ENCODE measurements around the gene TP73.
"Not testable (repeated sequence)": the region's sequence is repeated elsewhere in the genome, so short reads cannot be mapped to it uniquely, and the experiment has no call there.

TP73 gene

DNA sequence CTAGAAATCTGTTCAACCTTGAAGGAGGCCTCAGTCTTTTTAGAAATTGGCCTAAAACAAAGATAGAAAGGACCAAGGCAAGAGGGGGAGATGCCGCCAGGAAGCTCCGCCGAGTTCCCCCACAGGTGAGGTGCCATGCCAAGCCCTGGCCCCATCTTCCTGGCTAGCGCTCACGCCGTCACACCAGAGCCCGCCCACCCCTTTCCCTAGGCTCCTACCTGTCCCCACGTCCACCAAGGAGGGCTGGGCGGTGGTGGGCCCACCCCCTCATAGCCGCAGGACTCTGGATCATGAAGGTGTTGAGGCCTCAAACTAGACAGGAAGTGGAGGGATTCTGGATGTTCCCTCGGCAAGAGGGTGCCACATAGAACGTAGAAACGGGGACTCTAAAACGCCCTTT is 84.4 kb downstream of the TP73 start:
- FAIRE-seq: no peak
- no peak for DNase-seq (ENCODE audit: insufficient read length, low spot score)

DNA sequence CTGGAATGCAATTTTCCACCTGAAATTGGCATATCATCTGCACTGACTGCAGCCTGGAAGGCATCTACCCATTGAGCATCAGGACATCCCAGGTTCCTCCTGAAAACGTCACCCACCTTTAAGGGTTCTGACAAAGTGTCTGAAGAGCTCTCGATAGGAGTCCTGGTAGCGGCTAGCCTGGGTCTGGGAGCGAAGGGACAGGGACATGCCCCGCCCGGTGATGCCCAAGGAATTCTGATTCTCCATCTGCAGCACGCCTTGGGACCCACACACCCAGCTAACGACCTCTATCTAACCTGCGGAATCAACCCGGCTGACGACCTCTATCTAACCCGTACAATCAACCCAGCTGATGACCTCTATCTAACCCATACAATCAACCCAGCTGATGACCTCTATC is 86.6 kb downstream of the TP73 start:
- DNase-seq (ENCODE audit: insufficient read length, low spot score) (no peak), FAIRE-seq (no peak)

DNA sequence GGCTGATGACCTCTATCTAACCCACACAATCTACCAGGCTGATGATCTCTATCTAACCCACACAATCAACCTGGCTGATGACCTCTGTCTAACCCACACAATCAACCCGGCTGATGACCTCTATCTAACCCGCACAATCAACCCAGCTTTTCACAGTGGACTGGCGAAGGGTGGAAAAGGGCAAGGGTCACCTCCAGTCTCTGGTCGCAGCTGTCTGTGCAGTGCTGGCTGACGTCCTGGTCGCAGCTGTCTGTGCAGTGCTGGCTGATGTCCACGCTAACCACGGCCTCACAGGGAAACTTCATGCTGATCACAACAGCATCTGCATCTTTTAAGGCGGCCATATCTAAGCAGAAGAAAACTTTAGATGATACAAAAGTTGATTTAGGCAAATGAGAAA is 87.7 kb downstream of the TP73 start:
- FAIRE-seq (no peak), DNase-seq (ENCODE audit: insufficient read length, low spot score) (no peak)

DNA sequence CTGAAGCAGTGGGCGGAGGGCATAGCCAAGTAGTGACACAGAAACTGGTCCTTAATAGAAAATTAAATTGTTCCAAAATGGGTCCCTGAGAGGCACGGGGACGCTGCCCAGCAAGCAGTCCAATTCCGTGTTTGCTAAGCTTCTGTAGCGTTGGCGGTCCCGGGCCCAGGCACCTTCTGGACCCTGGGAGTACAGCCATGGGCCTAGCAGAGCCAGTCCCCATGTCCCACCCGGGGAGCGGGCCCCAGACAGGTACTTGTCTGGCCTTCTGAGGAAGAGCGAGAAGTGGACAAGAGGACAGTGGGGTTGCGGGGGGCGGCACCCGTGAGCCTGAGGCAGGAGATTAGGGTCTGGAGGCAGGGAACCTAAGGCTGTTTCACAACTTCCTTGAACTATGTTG is 88.4 kb downstream of the TP73 start:
- DNase-seq (ENCODE audit: insufficient read length, low spot score) (no peak), FAIRE-seq (no peak)

DNA sequence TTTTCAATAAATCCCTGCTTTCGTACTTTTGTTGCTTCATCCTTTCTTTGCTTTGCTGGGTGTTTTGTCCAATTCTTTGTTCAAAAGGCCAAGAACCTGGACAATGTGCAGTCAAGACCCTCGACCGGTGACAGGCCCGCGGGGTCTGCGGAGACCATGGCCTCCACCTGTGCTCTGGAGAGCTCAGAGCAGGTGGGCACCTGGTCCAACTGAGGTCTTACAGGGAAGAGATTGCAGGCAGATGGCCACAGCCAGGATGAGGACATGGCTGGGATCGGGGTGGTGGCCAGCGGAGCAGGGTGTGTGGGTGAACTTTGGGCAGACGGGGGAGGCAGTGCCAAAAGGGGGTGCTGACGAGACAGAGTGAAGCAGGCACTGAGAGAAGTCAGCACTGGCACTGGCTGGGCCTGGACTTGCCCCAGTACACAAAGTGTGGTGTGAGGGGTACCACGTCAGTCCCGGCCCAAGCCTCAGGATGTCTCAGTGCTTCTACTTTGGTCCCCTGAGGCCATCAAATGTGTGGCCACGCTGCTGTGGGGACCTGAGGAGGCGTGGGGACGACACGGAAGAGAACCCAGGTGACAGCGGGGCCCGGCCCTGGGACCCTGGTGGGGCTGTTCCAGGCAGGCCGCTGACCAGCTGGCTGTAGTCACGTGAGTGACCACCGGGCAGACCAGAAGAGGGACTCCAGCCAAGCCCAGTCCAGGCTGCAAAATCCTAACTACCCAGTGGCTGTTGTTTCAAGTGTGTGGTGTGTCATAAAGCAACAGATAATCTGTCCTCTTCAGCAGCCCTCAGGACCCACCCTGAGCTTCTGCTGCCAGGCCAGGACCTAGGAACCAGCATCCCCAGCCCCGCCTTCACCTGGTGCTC is 89.5 kb downstream of the TP73 start:
- DNase-seq (ENCODE audit: insufficient read length, low spot score): no peak
- no peak for FAIRE-seq

DNA sequence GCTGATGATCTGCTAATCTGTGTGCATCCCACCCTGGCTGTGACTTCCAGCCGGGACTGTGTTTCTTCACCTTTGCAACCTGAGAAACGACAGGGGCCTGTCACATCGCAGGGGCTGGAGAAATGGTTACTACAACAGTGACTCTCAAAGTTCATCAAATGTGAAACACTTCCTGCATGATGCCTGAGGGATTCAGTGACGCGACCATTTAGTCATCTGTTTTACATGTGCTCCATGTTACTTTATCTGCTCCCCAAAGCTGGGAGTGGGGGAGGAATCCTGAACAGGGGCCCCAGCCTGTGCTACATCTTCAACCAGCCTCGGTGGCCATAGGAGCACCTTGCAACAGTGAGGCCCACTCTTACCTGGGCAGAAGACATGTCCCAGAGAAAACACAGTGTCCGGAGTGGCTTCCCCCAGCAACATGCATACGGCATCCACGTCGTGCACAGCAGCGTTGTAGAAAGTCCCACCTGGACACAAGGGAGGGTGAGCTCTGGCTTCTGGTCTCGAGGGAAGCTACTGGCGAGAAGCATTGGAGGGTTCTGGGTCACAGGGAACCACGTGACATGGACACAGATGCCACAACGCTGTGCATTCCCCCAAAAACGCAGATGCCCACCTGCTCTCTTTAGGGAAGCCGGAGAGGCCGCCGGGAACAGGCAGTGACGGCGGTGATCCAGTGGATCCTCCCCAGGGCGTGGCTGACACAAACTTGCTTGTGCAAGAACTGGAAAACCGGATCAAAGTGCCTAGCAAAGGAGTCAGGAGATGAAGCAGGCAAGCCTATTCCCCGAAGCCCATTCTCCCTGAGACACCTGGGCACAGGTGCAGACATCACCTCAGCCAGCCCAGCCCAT is 90.4 kb downstream of the TP73 start:
- FAIRE-seq (no peak), DNase-seq (ENCODE audit: insufficient read length, low spot score) (no peak)

DNA sequence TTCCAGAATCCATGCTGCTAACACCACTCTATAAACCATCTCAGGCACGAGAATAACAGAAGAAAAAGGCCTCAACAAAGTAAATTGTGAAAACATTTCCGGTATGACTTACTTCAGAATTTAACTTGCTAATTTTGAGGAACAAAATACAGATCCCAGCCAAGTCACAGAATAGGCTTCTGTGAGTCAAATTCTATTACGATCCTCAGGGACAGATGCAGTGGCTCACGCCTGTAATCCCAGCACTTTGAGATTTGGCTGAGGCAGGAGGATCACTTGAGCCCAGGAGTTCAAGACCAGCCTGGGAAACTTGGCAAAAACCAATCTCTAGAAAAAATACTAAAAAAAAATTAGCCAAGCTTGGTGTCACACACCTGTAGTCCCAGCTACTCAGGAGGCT is 91.1 kb downstream of the TP73 start:
- FAIRE-seq: no peak

DNA sequence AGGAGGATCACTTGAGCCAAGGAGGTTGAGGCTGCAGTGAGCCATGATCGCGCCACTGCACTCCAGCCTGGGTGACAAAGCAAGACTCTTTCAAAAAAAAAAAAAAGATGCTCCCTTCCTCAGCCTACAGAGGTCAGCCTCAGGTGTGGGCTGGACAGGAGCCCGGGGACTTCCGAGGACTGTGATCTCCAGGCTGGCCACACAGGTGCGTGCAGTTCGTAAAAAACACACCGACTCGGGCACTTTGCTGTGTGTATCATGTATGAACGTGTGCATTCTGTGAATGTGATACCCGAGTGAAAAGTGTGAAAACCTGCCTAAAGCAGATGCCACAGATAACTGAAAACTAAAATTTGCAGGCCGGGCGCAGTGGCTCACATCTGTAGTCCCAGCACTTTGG is 91.5 kb downstream of the TP73 start:
- FAIRE-seq (no peak), DNase-seq (ENCODE audit: insufficient read length, low spot score) (no peak)

More for the DNA sequence above, 91.1 kb downstream of the TP73 start:
- DNase-seq (ENCODE audit: insufficient read length, low spot score): no peak

DNA sequence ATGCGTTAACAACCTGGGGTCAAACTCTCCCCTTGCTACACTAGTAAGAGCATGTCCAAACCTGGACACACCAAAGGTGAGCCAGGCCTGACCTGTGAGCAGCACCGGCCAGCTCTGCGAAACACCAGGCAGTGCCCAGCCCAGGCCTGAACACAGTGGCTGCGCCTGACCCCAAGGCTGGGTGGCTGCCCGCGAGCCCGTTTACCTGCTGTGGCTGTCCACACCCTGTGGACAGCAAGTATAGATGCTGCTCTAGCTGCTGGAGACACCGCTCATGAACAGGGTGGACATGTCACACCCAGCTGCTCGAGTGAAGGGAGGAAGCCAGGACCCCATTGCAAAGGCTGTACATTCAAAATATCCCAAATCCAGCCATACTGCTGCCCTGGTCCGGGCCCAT is 92.3 kb downstream of the TP73 start:
- DNase-seq (ENCODE audit: insufficient read length, low spot score): no peak
- no peak for FAIRE-seq

DNA sequence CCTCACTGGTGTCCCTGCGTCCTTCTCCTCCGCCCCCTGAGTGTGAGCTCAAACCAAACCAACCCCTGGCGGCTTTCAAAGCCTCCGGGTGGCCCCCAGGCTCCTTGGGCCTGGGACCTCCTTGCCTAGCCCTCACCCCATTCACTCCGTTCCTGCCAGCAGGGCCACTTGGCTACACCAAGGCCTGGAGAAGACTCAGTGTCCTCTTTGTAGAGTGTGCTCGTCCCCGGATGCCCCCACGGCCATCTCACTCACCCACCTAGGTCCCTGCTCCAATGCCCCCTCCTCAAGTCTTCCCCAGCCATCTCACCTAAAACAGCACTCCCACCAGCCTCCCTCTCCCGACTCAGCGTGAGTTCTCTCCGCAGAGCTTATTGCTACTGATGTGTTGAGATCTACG is 92.8 kb downstream of the TP73 start:
- DNase-seq (ENCODE audit: insufficient read length, low spot score) (no peak), FAIRE-seq (no peak)

DNA sequence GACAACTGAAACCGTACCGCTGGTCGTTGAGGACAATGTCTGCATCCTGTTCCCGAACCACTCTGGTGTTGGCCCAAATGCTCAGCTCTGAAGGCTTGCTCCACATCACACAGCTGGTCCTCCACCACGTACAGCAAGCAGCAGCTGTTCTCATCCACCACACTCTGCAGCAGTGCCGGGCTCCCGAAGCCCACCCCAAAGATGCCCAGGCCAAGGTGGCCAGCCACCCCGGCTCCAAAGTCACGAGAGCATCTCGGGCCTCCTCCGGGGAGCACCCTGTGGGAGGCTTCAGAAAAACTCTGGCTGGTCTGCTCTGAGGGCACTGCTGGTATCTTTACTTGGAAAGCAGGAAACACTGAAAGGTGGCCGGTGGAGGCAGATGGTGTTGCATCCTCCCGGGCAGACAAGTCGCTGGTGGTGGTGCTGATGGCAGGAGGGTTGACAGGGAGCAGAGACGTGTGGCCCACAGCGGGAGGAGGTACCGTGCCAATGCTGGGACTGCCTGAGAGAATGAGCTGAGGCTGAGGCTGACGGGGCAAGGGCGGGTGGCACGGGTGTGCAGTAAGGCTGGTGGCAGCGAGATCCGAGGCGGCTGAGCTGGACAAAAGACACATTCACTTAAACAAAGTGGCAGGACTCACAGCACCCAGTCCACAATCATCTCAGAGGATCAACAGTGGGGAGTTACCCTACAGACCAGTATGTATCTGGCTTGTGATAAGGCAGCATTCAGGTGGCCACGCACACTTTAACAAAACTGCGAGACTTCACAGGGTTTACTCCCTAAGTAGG is 93.5 kb downstream of the TP73 start:
- DNase-seq (ENCODE audit: insufficient read length, low spot score): no peak
- FAIRE-seq: no peak

DNA sequence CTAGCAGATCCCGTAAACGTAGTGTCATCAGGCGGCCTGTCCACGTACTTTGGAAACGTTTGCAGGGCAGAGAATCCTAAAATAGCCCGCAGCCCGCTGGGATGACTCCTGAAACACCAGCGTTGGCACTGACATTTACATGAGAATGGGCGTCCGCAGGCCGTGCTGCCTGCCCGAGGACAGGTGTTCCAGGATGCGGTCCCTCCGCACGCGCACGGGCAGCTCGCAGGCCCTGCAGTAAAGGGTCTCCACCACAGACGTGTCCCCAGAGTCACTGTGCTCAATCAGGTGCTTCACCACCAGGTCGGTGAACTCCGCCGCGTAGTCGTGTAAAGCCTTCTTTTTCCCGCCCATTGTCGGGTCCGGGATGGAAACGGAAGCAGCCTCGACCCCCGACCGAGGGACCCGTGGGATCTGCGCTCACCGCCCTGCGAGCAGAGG is 94.1 kb downstream of the TP73 start:
- no peak for FAIRE-seq
- DNase-seq (ENCODE audit: insufficient read length, low spot score): no peak

DNA sequence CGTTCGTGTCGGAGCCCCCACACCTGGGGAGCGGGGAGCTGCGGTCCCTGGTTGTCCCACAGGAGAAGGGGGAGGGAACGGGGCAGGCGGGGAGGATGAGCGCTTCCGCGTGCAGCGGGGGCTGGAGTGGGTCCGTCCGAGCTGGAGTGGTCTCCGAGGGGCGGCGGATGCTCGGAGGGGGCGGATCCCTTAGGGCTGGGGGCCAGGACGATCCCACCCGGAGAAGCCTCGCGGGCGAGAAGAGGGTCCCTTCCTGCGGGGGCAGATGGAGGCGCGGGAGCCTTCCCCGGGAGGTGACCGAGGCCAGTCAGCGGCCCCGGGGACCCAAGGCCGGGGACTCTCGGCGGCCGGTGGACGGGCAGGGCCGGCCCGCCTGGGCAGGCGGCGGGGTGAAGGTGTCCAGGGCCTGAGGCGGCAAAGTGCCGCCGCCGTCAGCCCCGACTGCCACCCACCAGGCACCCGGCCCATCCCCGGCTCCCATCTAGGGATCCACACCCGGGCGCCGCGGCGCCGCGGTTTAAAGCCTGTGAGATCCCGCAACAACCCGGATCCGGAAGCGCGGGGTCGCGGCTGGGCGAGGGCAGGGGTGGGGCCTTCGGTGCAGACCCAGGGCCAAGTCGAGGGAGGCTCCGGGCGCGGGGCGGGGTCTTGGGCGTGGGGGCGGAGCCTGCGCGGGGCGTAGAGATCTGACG is 94.7 kb downstream of the TP73 start:
- DNase-seq (ENCODE audit: insufficient read length, low spot score) (peak; percentile 99), FAIRE-seq (peak; percentile 83)

DNA sequence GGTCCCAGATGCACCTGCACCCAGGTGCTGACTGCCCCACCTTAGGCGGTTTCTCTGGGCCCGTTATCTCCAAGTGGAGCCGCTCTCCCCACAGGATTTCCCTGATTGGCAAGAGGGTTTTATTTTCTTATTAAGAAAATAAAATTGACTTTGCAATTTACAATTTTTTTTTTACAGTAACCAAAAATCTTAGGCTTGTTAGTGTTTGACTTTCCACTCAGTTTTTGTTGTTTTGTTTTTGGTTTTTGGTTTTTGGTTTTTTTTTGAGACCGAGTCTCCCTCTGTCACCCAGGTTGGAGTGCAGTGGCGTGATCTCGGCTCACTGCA is 95.2 kb downstream of the TP73 start:
- DNase-seq (ENCODE audit: insufficient read length, low spot score) (no peak), FAIRE-seq (no peak)

DNA sequence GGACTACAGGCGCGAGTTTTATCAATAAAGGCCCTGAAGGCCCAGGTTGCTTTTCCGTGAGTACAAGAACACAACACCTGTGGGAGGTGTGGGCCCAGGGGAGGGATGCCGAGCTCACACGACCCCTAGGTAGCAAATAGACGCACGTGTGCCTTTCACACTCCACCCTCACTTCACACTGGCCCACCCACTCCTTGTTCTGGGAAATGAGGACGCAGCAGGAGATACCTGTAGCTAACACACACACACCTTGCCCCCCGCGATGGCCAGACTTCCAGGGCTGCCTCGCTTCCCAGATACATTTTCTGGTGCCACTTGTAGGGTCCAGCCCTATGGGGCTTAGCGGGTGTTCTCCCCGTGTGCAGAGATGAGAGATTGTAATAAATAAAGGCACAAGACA is 95.6 kb downstream of the TP73 start:
- FAIRE-seq: no peak

DNA sequence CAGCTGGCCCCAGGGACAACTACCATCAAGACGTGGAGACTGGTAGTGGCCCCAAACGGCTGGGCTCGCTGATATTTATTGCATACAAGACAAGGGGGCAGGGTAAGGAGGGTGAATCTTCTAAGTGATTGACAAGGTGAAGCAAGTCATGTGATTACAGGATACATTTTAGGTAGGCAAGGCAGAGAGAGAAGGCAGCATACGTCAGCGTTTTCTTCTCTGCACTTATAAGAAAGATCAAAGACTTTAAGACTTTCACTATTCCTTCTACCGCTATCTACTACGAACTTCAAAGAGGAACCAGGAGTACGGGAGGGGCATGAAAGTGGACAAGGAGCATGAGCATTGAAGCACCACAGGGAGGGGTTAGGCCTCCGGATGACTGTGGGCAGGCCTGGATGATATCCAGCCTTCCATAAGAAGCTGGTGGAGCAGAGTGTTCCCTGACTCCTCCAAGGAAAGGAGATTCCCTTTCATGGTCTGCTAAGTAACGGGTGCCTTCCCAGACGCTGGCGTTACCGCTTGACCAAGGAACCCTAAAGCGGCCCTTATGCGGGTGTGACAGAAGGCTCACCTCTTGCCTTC is 96.1 kb downstream of the TP73 start:
- not testable (repeated sequence) for DNase-seq (ENCODE audit: insufficient read length, low spot score); FAIRE-seq

More for the DNA sequence above, 95.6 kb downstream of the TP73 start:
- no peak for DNase-seq (ENCODE audit: insufficient read length, low spot score)

DNA sequence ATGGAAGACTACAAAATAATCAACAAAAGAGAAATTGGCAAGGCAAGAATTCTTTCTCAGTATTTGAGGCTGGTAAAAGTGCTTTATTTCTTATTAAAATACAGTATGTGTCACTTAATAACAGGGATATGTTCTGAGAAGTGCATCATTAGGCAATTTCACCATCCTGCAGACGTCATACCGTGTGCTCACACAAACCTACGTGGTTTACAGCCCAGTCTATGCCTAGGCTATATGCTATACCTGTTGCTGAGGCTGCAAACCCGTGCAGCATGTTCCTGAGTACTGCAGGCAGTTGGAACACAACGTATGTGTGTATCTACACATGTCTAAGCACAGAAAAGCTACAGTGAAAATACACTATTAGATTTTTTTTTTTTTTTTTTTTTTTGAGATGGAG is 97.2 kb downstream of the TP73 start:
- no peak for FAIRE-seq

DNA sequence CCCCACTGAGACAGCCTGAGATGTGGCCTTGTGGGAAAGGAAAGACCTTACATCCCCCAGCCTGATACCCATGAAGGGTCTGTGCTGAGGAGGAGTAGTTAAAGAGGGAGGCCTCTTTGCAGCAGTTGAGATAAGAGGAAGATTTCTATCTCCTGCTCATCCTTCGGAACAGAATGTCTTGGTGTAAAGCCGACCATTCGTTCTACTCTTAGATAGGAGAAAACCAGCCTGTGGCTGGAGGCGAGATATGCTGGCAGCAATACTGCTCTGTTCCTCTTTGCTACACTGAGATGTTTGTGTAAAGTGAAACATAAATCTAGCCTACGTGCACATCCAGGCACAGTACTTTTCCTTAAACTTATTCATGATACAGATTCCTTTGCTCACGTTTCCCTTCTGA is 98.4 kb downstream of the TP73 start:
- no peak for FAIRE-seq
- no peak for DNase-seq (ENCODE audit: insufficient read length, low spot score)

More for the DNA sequence above, 97.2 kb downstream of the TP73 start:
- no peak for DNase-seq (ENCODE audit: insufficient read length, low spot score)

DNA sequence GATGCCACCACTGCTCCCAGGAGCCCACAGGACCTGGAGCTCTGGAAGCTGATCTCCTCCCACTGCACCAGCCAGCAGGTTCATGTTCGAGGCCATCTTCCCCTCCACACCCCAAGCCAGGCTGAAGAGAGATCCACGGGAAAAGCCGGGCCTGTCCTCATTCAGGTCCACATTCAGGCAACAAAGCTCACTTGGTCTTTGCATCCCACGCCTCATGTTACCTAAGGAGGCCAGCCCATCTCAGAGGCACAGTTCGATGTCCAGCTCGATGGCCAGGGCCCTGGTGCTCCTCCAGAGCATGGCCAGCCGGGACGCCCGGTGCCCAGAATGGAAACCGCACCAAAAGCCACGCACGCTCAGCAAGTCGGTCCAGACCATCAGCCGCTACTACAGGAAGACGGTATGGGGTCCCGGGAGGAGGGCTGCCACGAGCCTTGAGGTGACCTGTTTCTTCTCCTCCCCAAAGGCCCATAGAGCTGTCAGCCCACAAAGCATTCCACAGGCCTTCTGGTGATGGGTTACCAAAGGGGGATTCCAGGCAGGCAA is 100.2 kb downstream of the TP73 start, which contains the start of gene CCDC27:
CCDC27 (plus strand) TSS at position 51 of the 546 bp plus-strand sequence; CDS start at position 83, 32 bp downstream.
- FAIRE-seq (no peak), DNase-seq (ENCODE audit: insufficient read length, low spot score) (no peak)

All from GM19239 (cell line).